Esophagus squamous epithelium (tissue), 5 donors: ENCODE results near the gene PITPNM2. TPM values are rescaled to one million over a fixed set of nuclear protein-coding genes. Genes with fewer than 3 reads are reported as not detected.

Experiments
- DNase-seq: peaks from one replicate; lab custom pipeline; 2025; lab: John Stamatoyannopoulos, UW
- H3K27ac ChIP-seq, 4 donors: fragments of 200-600 bp; sonication (generic); one replicate each; pipeline ENCODE4 v1.5.1; 2016 to 2019; ENCODE audit warnings: mild to moderate bottlenecking in 1 of 4
- H3K27me3 ChIP-seq, 4 donors: fragments of 200-600 bp; sonication (generic); 1 replicate in 3 of 4; 2 replicates in 1 of 4; pipeline versions ENCODE4 v1.5.1 to v1.6.0; 2017 to 2021; ENCODE audit warnings: antibody characterized with exemption in 1 of 4
- H3K36me3 ChIP-seq, 3 donors: fragments of 200-600 bp; sonication (generic); one replicate each; pipeline ENCODE4 v1.5.1; 2016 to 2019
- H3K4me1 ChIP-seq, 3 donors: fragments of 200-600 bp; sonication (generic); one replicate each; pipeline ENCODE4 v1.5.1; 2017 to 2019
- H3K4me3 ChIP-seq, 4 donors: fragments of 200-600 bp; sonication (generic); 1 replicate in 3 of 4; 2 replicates in 1 of 4; pipeline ENCODE4 v1.5.1; 2016 to 2019; ENCODE audit warnings: mild to moderate bottlenecking in 2 of 4, moderate library complexity in 1 of 4
- H3K9me3 ChIP-seq, 3 donors: fragments of 200-600 bp; sonication (generic); one replicate each; pipeline ENCODE4 v1.5.1; 2016 to 2019
- POLR2A ChIP-seq, 4 donors: fragments of 450-650 bp; IDR thresholded peaks; one replicate each; pipeline ENCODE4 v1.6.1; 2017; ENCODE audit warnings: antibody characterized with exemption in 4 of 4, mild to moderate bottlenecking in 4 of 4, moderate library complexity in 3 of 4
- WGBS, 2 donors: methylation state at CpG; one replicate each; pipeline ENCODE4 v1.1.5; 2018; 5-methylcytosine and 5-hydroxymethylcytosine counted together
- intact Hi-C: fragments of 100-400 bp; cut with DNase I; formaldehyde crosslinking; loops from one replicate; pipeline ENCODE4 v1.15.0; 2022
- total RNA-seq, 4 donors: library from RNA; depleted of rRNA; stranded (reverse); fragments of >200 nt; gene quantifications; one replicate each; pipeline ENCODE4 v1.1.0, GENCODE V29; 2016
- TF ChIP-seq, protein P1 (sequence below), 6 experiments: fragments of 450-650 bp in 4 of 6; fragments of 200-600 bp in 2 of 6; sonication (generic) in 2 of 6; IDR thresholded peaks; one replicate each; pipeline ENCODE4 v1.5.1; 2016 to 2019; ENCODE audit warnings: antibody characterized with exemption in 6 of 6, mild to moderate bottlenecking in 4 of 6, moderate library complexity in 4 of 6
- donor health status: DM: yes; HTN: yes; CAD: no.

Gene PITPNM2
- total RNA-seq, 4 donors from 2014 or later: 4.2 to 9.1 (median 8.2) TPM

- no peaks in the 10 kb centered on the region for H3K9me3 ChIP-seq
- no peaks in the 10 kb centered on the region for H3K36me3 ChIP-seq
- 73 to 83% methylated on average over 3 of the region's 3 CpGs for WGBS, 2 donors
- TF ChIP-seq POLR2A (IDR thresholded peaks at IDR 0.05): no peak
- TF ChIP-seq, protein P1, sequence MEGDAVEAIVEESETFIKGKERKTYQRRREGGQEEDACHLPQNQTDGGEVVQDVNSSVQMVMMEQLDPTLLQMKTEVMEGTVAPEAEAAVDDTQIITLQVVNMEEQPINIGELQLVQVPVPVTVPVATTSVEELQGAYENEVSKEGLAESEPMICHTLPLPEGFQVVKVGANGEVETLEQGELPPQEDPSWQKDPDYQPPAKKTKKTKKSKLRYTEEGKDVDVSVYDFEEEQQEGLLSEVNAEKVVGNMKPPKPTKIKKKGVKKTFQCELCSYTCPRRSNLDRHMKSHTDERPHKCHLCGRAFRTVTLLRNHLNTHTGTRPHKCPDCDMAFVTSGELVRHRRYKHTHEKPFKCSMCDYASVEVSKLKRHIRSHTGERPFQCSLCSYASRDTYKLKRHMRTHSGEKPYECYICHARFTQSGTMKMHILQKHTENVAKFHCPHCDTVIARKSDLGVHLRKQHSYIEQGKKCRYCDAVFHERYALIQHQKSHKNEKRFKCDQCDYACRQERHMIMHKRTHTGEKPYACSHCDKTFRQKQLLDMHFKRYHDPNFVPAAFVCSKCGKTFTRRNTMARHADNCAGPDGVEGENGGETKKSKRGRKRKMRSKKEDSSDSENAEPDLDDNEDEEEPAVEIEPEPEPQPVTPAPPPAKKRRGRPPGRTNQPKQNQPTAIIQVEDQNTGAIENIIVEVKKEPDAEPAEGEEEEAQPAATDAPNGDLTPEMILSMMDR (IDR thresholded peaks at IDR 0.05): no peak
- no peak for DNase-seq
- H3K4me1 ChIP-seq: peaks cover 23 to 66% (median 26%) of the 10 kb centered on the region in 3 donors
- intact Hi-C loops: no loop called here
- no peak overlapping the region for H3K4me3 ChIP-seq
- peak overlapping the region in 1 of 4 donors; percentile 23 for H3K27ac ChIP-seq
- H3K27me3 ChIP-seq: no peaks in the 10 kb centered on the region
Observed at GRCh38 chr12:123132951-123133619, 17.8 kb downstream of the PITPNM2 start.

GRCh38 chr12:123131879-123132402, 18.9 kb downstream of the PITPNM2 start:
- H3K27ac ChIP-seq: peak overlapping the region; percentile 36 to 74 (median 70)

GRCh38 chr12:123131291-123131832, 19.5 kb downstream of the PITPNM2 start:
- TF ChIP-seq, protein P1 (IDR thresholded peaks at IDR 0.05): no peak
- no peak for TF ChIP-seq POLR2A (IDR thresholded peaks at IDR 0.05)
- Histone ChIP-seq H3K9me3 (no peaks in the 10 kb centered on the region), H3K4me3 (no peak overlapping the region), H3K27me3 (no peaks in the 10 kb centered on the region), H3K36me3 (no peaks in the 10 kb centered on the region), H3K4me1 (peaks cover 27 to 82% (median 32%) of the 10 kb centered on the region in 3 donors), H3K27ac (peak overlapping the region; percentile 36 to 74 (median 70))
- 35 to 61% methylated on average over 4 of the region's 4 CpGs for WGBS, 2 donors
- no peak for DNase-seq
- intact Hi-C loops: no loop called here

More at GRCh38 chr12:123131879-123132402, 18.9 kb downstream of the PITPNM2 start:
- H3K4me1 ChIP-seq: peaks cover 24 to 77% (median 26%) of the 10 kb centered on the region in 3 donors
- 8 to 40% methylated on average over 2 to 11 of the region's 12 CpGs for WGBS, 2 donors
- no peaks in the 10 kb centered on the region for H3K9me3 ChIP-seq
- no peaks in the 10 kb centered on the region for H3K27me3 ChIP-seq
- peak overlapping the region in 1 of 4 donors; percentile 12 for H3K4me3 ChIP-seq
- H3K36me3 ChIP-seq: no peaks in the 10 kb centered on the region
- intact Hi-C loops: no loop called here
- no peak for TF ChIP-seq POLR2A (IDR thresholded peaks at IDR 0.05)
- TF ChIP-seq, protein P1 (IDR thresholded peaks at IDR 0.05): no peak
- DNase-seq: no peak

GRCh38 chr12:123129621-123130020, 21.3 kb downstream of the PITPNM2 start:
- TF ChIP-seq, protein P1 (IDR thresholded peaks at IDR 0.05): no peak
- no peak for TF ChIP-seq POLR2A (IDR thresholded peaks at IDR 0.05)
- WGBS, 2 donors: 46 to 60% methylated on average over 4 of the region's 4 CpGs
- H3K9me3 ChIP-seq: no peaks in the 10 kb centered on the region
- DNase-seq: no peak
- no peak overlapping the region for H3K4me3 ChIP-seq
- peaks cover 27 to 79% (median 37%) of the 10 kb centered on the region in 3 donors for H3K4me1 ChIP-seq
- intact Hi-C loops: no loop called here
- no peak overlapping the region for H3K27ac ChIP-seq
- H3K27me3 ChIP-seq: no peaks in the 10 kb centered on the region
- H3K36me3 ChIP-seq: no peaks in the 10 kb centered on the region

- no peak overlapping the region for H3K4me3 ChIP-seq
- TF ChIP-seq, protein P1 (IDR thresholded peaks at IDR 0.05): no peak
- TF ChIP-seq POLR2A (IDR thresholded peaks at IDR 0.05): no peak
- no peak for DNase-seq
- intact Hi-C loops: no loop called here
- H3K27me3 ChIP-seq: no peaks in the 10 kb centered on the region
- H3K36me3 ChIP-seq: no peaks in the 10 kb centered on the region
- H3K27ac ChIP-seq: peak overlapping the region in 3 of 4 donors; percentile 32 to 57 (median 41)
- no peaks in the 10 kb centered on the region for H3K9me3 ChIP-seq
- peaks cover 26 to 54% (median 28%) of the 10 kb centered on the region in 3 donors for H3K4me1 ChIP-seq
- WGBS, 2 donors: 68 to 93% methylated on average over 5 to 6 of the region's 6 CpGs
Observed at GRCh38 chr12:123127182-123127495, 23.8 kb downstream of the PITPNM2 start.
